K562 (cell line): Measurements from ENCODE around the gene PTOV1. TPM values are rescaled to one million over a fixed set of nuclear protein-coding genes. Genes with fewer than 3 reads are reported as not detected.
A peak's percentile ranks its signal among the peaks of the same experiment; 100 is the strongest.

Source experiments
- BDP1 ChIP-seq: IDR thresholded peaks from 3 replicates; pipeline ENCODE4 v1.6.1; 2011; ENCODE audit not compliant: insufficient read length, insufficient read depth
- BRD9 ChIP-seq: fragments of 450-650 bp; IDR thresholded peaks from 2 replicates; pipeline ENCODE4 v1.6.1; 2018; ENCODE audit warnings: low read depth; ENCODE audit not compliant: partially characterized antibody
- CBX3 ChIP-seq, 2 experiments: IDR thresholded peaks; 1 replicate in 1 of 2; 2 replicates in 1 of 2; pipeline ENCODE4 v1.6.1; 2012; ENCODE audit warnings: inconsistent platforms in 2 of 2, low read length in 2 of 2, borderline replicate concordance in 1 of 2, control low read depth in 1 of 2
- CTBP1 ChIP-seq: fragments of 450-650 bp; IDR thresholded peaks from 2 replicates; pipeline ENCODE4 v1.6.1; 2016; ENCODE audit warnings: borderline replicate concordance
- CUX1 ChIP-seq: fragments of 200-800 bp; sonication (Bioruptor generic); IDR thresholded peaks from 2 replicates; pipeline ENCODE4 v1.6.1; 2016; ENCODE audit warnings: missing genetic modification characterization, missing compliant biosample characterization
- NCOA2 ChIP-seq, 2 experiments: fragments of 450-650 bp; IDR thresholded peaks; 2 replicates each; pipeline ENCODE4 v1.6.1; 2018; ENCODE audit warnings: mild to moderate bottlenecking in 2 of 2, moderate library complexity in 1 of 2; ENCODE audit not compliant: partially characterized antibody in 2 of 2
- NFYB ChIP-seq: IDR thresholded peaks from 2 replicates; pipeline ENCODE4 v1.6.1; 2011; ENCODE audit warnings: mild to moderate bottlenecking, moderate library complexity; ENCODE audit not compliant: insufficient read length; ENCODE audit errors: extremely low read depth
- PRPF4 ChIP-seq: fragments of 200-400 bp; formaldehyde crosslinking; IDR thresholded peaks from one replicate; pipeline ENCODE4 v1.6.1; 2017; ENCODE audit warnings: low read length, low read depth, mild to moderate bottlenecking; ENCODE audit not compliant: insufficient read depth, poor library complexity, severe bottlenecking
- PURB ChIP-seq: sonication (generic); formaldehyde crosslinking; IDR thresholded peaks from 2 replicates; pipeline ENCODE4 v1.9.0; 2021; ENCODE audit warnings: low read depth, mild to moderate bottlenecking, missing genetic modification reagents
- RBM25 ChIP-seq: fragments of 200-400 bp; formaldehyde crosslinking; IDR thresholded peaks from 2 replicates; pipeline ENCODE4 v1.6.1; 2018; ENCODE audit warnings: low read length, low read depth, moderate library complexity; ENCODE audit not compliant: severe bottlenecking
- RFX1 ChIP-seq: fragments of 450-650 bp; IDR thresholded peaks from 2 replicates; pipeline ENCODE4 v1.6.1; 2016; ENCODE audit warnings: mild to moderate bottlenecking, moderate library complexity
- SREBF2 ChIP-seq: sonication (generic); formaldehyde crosslinking; IDR thresholded peaks from 2 replicates; pipeline ENCODE4 v1.4.0; 2020; ENCODE audit warnings: mild to moderate bottlenecking, missing genetic modification reagents
- TBP ChIP-seq: optimal IDR thresholded peaks from 2 replicates; pipeline ENCODE3; 2011; ENCODE audit warnings: low read depth, low read length, improper control_type of control experiment
- XRCC4 ChIP-seq: IDR thresholded peaks from one replicate; pipeline ENCODE4 v1.6.1; 2011; ENCODE audit not compliant: insufficient read depth, insufficient read length; ENCODE audit errors: extremely low read depth
- ZBED1 ChIP-seq: IDR thresholded peaks from 2 replicates; pipeline ENCODE4 v1.6.1; 2014
- ZNF253 ChIP-seq: fragments of 250-450 bp; sonication (Bioruptor Pico); conservative IDR thresholded peaks from 2 replicates; pipeline ENCODE4 v1.6.1; 2021; ENCODE audit warnings: mild to moderate bottlenecking
- ZNF655 ChIP-seq: fragments of 250-450 bp; sonication (Bioruptor Pico); IDR thresholded peaks from 2 replicates; pipeline ENCODE4 v1.5.0; 2021
- ZNF79 ChIP-seq: fragments of 250-450 bp; sonication (Bioruptor Pico); IDR thresholded peaks from 2 replicates; pipeline ENCODE4 v1.4.0; 2020; ENCODE audit warnings: low read depth, mild to moderate bottlenecking, moderate library complexity
- ZNF830 ChIP-seq: fragments of 250-450 bp; sonication (Bioruptor Pico); IDR thresholded peaks from 2 replicates; pipeline ENCODE4 v1.5.0; 2021; ENCODE audit warnings: mild to moderate bottlenecking
- polyA plus RNA-seq, 8 experiments: library from polyadenylated mRNA; depleted of rRNA in 4 of 8; stranded (reverse) in 5 of 8; unstranded in 3 of 8; fragments of >200 nt; fragmentation: Nextera tagmentation in 2 of 8; fragmentation: Illumina TruSeq in 1 of 8; extraction: Ambion mirVana in 2 of 8; extraction: Trizol in 1 of 8; gene quantifications; 2 replicates each; pipeline versions ENCODE4 v1.2.1 to v1.2.3, GENCODE V29; 2011 to 2014; ENCODE audit warnings: inconsistent platforms in 1 of 8, missing spikeins in 1 of 8
- total RNA-seq, 7 experiments: library from RNA; depleted of rRNA in 6 of 7; stranded (reverse); fragments of >200 nt in 6 of 7; fragmentation: Illumina TruSeq in 2 of 7; extraction: Trizol in 2 of 7; gene quantifications; 2 replicates each; pipeline versions ENCODE4 v1.2.1 to v1.2.3, GENCODE V29; 2011 to 2021; ENCODE audit warnings: low replicate concordance in 1 of 7
- TF ChIP-seq, protein P1 (sequence below): fragments of 450-650 bp; IDR thresholded peaks from one replicate; pipeline ENCODE4 v1.6.1; 2018; ENCODE audit warnings: mild to moderate bottlenecking, moderate library complexity; ENCODE audit not compliant: partially characterized antibody
- TF ChIP-seq, protein P2 (sequence below), 2 experiments: fragments of 250-450 bp in 1 of 2; fragments of 450-650 bp in 1 of 2; sonication (Bioruptor Pico) in 1 of 2; IDR thresholded peaks; 2 replicates each; pipeline versions ENCODE4 v1.6.1 to v1.8.0; 2016 to 2021; ENCODE audit warnings: mild to moderate bottlenecking in 2 of 2, moderate library complexity in 2 of 2, missing compliant biosample characterization in 1 of 2, missing genetic modification characterization in 1 of 2

PTOV1 gene
- total and polyA plus RNA-seq, 9 of the 15 experiments (the other 6 are each of a cell fraction or from before 2014, with no cell fraction given) = 4.9 to 169 (median 43.5) TPM

GRCh38 chr19:49848938-49849337 is 2.0 kb upstream of the PTOV1 start (continued):
- TF ChIP-seq CUX1 (CRISPR knock-in tag) (no peak), ZNF830 (CRISPR knock-in tag) (no peak), CTBP1 (no peak), CBX3 (IDR thresholded peaks at IDR 0.05; ENCODE audit: borderline replicate concordance in 1 of 2, low read length in 2 of 2) (peak in 1 of 2 experiments; percentile 81; a peak in 1 of 3 replicates), BDP1 (no peak), PURB (CRISPR knock-in tag) (no peak), TBP (no peak), BRD9 (no peak), ZNF655 (CRISPR knock-in tag) (no peak), NCOA2 (IDR thresholded peaks at IDR 0.05; ENCODE audit: partially characterized antibody in 2 of 2) (no peak), ZNF79 (CRISPR knock-in tag) (no peak), NFYB (no peak), XRCC4 (no peak), PRPF4 (no peak), SREBF2 (no peak), ZBED1 (no peak), RFX1 (no peak), ZNF253 (CRISPR knock-in tag) (no peak), RBM25 (peak; percentile 82)
- TF ChIP-seq, protein P1, sequence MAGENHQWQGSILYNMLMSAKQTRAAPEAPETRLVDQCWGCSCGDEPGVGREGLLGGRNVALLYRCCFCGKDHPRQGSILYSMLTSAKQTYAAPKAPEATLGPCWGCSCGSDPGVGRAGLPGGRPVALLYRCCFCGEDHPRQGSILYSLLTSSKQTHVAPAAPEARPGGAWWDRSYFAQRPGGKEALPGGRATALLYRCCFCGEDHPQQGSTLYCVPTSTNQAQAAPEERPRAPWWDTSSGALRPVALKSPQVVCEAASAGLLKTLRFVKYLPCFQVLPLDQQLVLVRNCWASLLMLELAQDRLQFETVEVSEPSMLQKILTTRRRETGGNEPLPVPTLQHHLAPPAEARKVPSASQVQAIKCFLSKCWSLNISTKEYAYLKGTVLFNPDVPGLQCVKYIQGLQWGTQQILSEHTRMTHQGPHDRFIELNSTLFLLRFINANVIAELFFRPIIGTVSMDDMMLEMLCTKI = no peak
- TF ChIP-seq, protein P2, sequence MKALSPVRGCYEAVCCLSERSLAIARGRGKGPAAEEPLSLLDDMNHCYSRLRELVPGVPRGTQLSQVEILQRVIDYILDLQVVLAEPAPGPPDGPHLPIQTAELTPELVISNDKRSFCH (CRISPR knock-in tag; IDR thresholded peaks at IDR 0.05) = no peak
- TF ChIP-seq, protein P2 (tag; IDR thresholded peaks at IDR 0.05) = no peak
